IMR-90 (cell line): ENCODE results near the gene IGSF3. TPM values are rescaled to one million over a fixed set of nuclear protein-coding genes. Genes with fewer than 3 reads are reported as not detected.
"Not testable (repeated sequence)": the region's sequence is repeated elsewhere in the genome, so short reads cannot be mapped to it uniquely, and the experiment has no call there.

Experiments
- ATAC-seq: fragments of 200-7000 bp; cut with Tn5 transposase; 2 replicates; pipeline ENCODE4 v1.9.1; 2020; ENCODE audit warnings: low read depth, mild to moderate bottlenecking, moderate library complexity
- BruUV-seq: library from RNA; stranded (reverse); fragments of 400-500 nt; replicated peaks from 2 replicates; lab custom pipeline; 2021; lab: Mats Ljungman, UMichigan
- CTCF ChIA-PET: fragments of 300-600 bp; formaldehyde crosslinking; extraction: SDS; loops from one replicate; lab custom pipeline; 2021; ENCODE audit warnings: antibody characterized with exemption; lab: Yijun Ruan, JAX
- POLR2A ChIA-PET: fragments of 300-600 bp; sonication (Branson Sonifier 250); formaldehyde crosslinking; loops from one replicate; lab custom pipeline; 2022; ENCODE audit warnings: antibody characterized with exemption; ENCODE audit not compliant: unreplicated experiment; lab: Charles Lee
- DNase-seq: peaks from one replicate; pipeline ENCODE4 v3.0.0; 2013
- H2AFZ ChIP-seq: replicated peaks from 2 replicates; pipeline ENCODE3; 2013; ENCODE audit warnings: low read length, mild to moderate bottlenecking; ENCODE audit not compliant: poor library complexity
- H2AK5ac ChIP-seq: 2 replicates; pipeline ENCODE4 v1.6.1; 2013; ENCODE audit warnings: low read depth, low read length, inconsistent platforms
- H2AK9ac ChIP-seq: replicated peaks from 2 replicates; pipeline ENCODE3; 2013; ENCODE audit warnings: mild to moderate bottlenecking, low read depth, low read length, moderate library complexity; ENCODE audit not compliant: poor library complexity
- H2BK120ac ChIP-seq: 2 replicates; pipeline ENCODE4 v1.6.1; 2013; ENCODE audit warnings: low read depth, low read length, inconsistent platforms
- H2BK15ac ChIP-seq: 3 replicates; pipeline ENCODE4 v1.6.1; 2013; ENCODE audit warnings: low read depth, low read length, inconsistent platforms
- H2BK20ac ChIP-seq: 2 replicates; pipeline ENCODE4 v1.6.1; 2013; ENCODE audit warnings: low read depth, mild to moderate bottlenecking, inconsistent platforms, low read length, moderate library complexity
- H2BK5ac ChIP-seq: 2 replicates; pipeline ENCODE4 v1.6.1; 2013; ENCODE audit warnings: mild to moderate bottlenecking, low read depth, low read length, inconsistent platforms; ENCODE audit not compliant: poor library complexity, severe bottlenecking
- H3K14ac ChIP-seq: replicated peaks from 2 replicates; pipeline ENCODE4 v1.6.1; 2013; ENCODE audit warnings: low read depth, low read length, inconsistent platforms
- H3K18ac ChIP-seq: 2 replicates; pipeline ENCODE4 v1.6.1; 2013; ENCODE audit warnings: low read depth, low read length, control low read depth
- H3K23ac ChIP-seq: 2 replicates; pipeline ENCODE4 v1.6.1; 2013; ENCODE audit warnings: low read depth, low read length, inconsistent platforms
- H3K27ac ChIP-seq: 2 replicates; pipeline ENCODE4 v1.5.1; 2013; ENCODE audit warnings: mild to moderate bottlenecking, control low read depth, low read length; ENCODE audit not compliant: insufficient read depth
- H3K27me3 ChIP-seq: 2 replicates; pipeline ENCODE4 v1.6.1; 2013; ENCODE audit warnings: low read length; ENCODE audit not compliant: control insufficient read depth, insufficient read depth
- H3K36me3 ChIP-seq: 2 replicates; pipeline ENCODE4 v1.6.1; 2013; ENCODE audit warnings: low read length, mixed read lengths; ENCODE audit not compliant: control insufficient read depth, insufficient read depth
- H3K4ac ChIP-seq: 2 replicates; pipeline ENCODE4 v1.6.1; 2013; ENCODE audit warnings: low read depth, low read length, inconsistent platforms
- H3K4me1 ChIP-seq: 2 replicates; pipeline ENCODE4 v1.6.1; 2013; ENCODE audit warnings: low read length, mixed read lengths; ENCODE audit not compliant: control insufficient read depth, insufficient read depth
- H3K4me2 ChIP-seq: 2 replicates; pipeline ENCODE4 v1.6.1; 2013; ENCODE audit warnings: low read depth, mild to moderate bottlenecking, control low read depth, low read length, moderate library complexity
- H3K4me3 ChIP-seq: 2 replicates; pipeline ENCODE4 v1.5.1; 2013; ENCODE audit warnings: low read depth, mild to moderate bottlenecking, control low read depth, low read length, moderate library complexity; ENCODE audit not compliant: insufficient read depth
- H3K56ac ChIP-seq: 2 replicates; pipeline ENCODE4 v1.6.1; 2013; ENCODE audit warnings: low read length, inconsistent platforms; ENCODE audit not compliant: insufficient read depth; ENCODE audit errors: extremely low read depth
- H3K79me1 ChIP-seq, 2 experiments: 2 replicates each; pipeline ENCODE4 v1.6.1; 2013; ENCODE audit warnings: low read length in 2 of 2, inconsistent platforms in 1 of 2, low read depth in 1 of 2
- H3K9ac ChIP-seq: 2 replicates; pipeline ENCODE4 v1.6.1; 2013; ENCODE audit warnings: low read depth, low read length, control low read depth
- H3K9me1 ChIP-seq: 2 replicates; pipeline ENCODE4 v1.6.1; 2013; ENCODE audit warnings: low read length, inconsistent platforms; ENCODE audit not compliant: insufficient read depth
- H3K9me3 ChIP-seq: 2 replicates; pipeline ENCODE4 v1.6.1; 2013; ENCODE audit warnings: low read length; ENCODE audit not compliant: control insufficient read depth, insufficient read depth
- H4K20me1 ChIP-seq: 2 replicates; pipeline ENCODE4 v1.6.1; 2013; ENCODE audit warnings: low read length, inconsistent platforms; ENCODE audit not compliant: insufficient read depth
- H4K5ac ChIP-seq: 2 replicates; pipeline ENCODE4 v1.6.1; 2013; ENCODE audit warnings: mild to moderate bottlenecking, low read depth, low read length, control low read depth
- H4K8ac ChIP-seq, 2 experiments: 2 replicates each; pipeline ENCODE4 v1.6.1; 2013; ENCODE audit warnings: low read depth in 2 of 2, low read length in 2 of 2, control low read depth in 1 of 2, inconsistent platforms in 1 of 2
- H4K91ac ChIP-seq: 2 replicates; pipeline ENCODE4 v1.6.1; 2013; ENCODE audit warnings: low read depth, low read length, inconsistent platforms; ENCODE audit not compliant: insufficient read depth
- USF2 ChIP-seq: fragments of 150-350 bp; IDR thresholded peaks from 2 replicates; pipeline ENCODE4 v1.6.1; 2017; ENCODE audit warnings: mild to moderate bottlenecking, antibody characterized with exemption, low read length, low read depth
- WGBS, 2 experiments: methylation state at CpG; one replicate each; pipeline versions ENCODE4 v1.1.5 to v1.1.7; 2013; ENCODE audit warnings: missing lambda C conversion rate in 2 of 2; ENCODE audit not compliant: insufficient read length in 1 of 2; ENCODE audit errors: extremely low coverage in 2 of 2; 5-methylcytosine and 5-hydroxymethylcytosine counted together
- dilution Hi-C: fragments of 300-500 bp; cut with HindIII; formaldehyde crosslinking; loops from one replicate; pipeline ENCODE4 v1.14.3; 2018; ENCODE audit warnings: low sequenced_read_pairs; ENCODE audit not compliant: unreplicated experiment
- in situ Hi-C: fragments of 300-500 bp; cut with MboI; formaldehyde crosslinking; loops from 3 replicates; pipeline ENCODE4 v1.14.3; 2019; ENCODE audit warnings: low sequenced_read_pairs, inconsistent platforms, mixed read lengths
- intact Hi-C: fragments of 100-400 bp; cut with micrococcal nuclease; formaldehyde crosslinking; loops from 2 replicates; pipeline ENCODE4 v1.10.0; 2022
- polyA plus RNA-seq, 3 experiments: library from polyadenylated mRNA; depleted of rRNA; stranded (reverse); fragments of >200 nt; gene quantifications; 2 replicates each; pipeline ENCODE4 v1.2.3, GENCODE V29; 2012; ENCODE audit warnings: low replicate concordance in 1 of 3
- total RNA-seq: library from RNA; depleted of rRNA; stranded (reverse); fragments of >200 nt; gene quantifications from 2 replicates; pipeline ENCODE4 v1.2.3, GENCODE V29; 2012

Gene IGSF3
- total and polyA plus RNA-seq, 2 of the 4 experiments (the other 2 are of a cell fraction) = under 0.01 to 0.02 TPM

GRCh38 chr1:116591006-116591950 is 76.3 kb downstream of the IGSF3 start:
- H2AK5ac ChIP-seq, H3K4me1 ChIP-seq, H4K5ac ChIP-seq, BruUV-seq, H2BK120ac ChIP-seq, POLR2A ChIA-PET, H3K23ac ChIP-seq, H4K20me1 ChIP-seq, H2BK20ac ChIP-seq, CTCF ChIA-PET, in situ Hi-C loops, H2AK9ac ChIP-seq, ATAC-seq, H2BK5ac ChIP-seq, H3K4me2 ChIP-seq, H2AFZ ChIP-seq, H3K56ac ChIP-seq, H3K14ac ChIP-seq, intact Hi-C loops, H2BK15ac ChIP-seq, H3K79me1 ChIP-seq, H3K36me3 ChIP-seq, H3K9me1 ChIP-seq, H3K9me3 ChIP-seq, H3K4ac ChIP-seq, H3K4me3 ChIP-seq, H3K18ac ChIP-seq, H4K91ac ChIP-seq, H3K9ac ChIP-seq, H3K27ac ChIP-seq, H4K8ac ChIP-seq, H3K27me3 ChIP-seq, dilution Hi-C loops: not testable (repeated sequence)
- peak; percentile 10 for DNase-seq
- WGBS, 2 experiments = no CpG with 5 or more reads among the region's 10 CpGs
- peak; percentile 27; the same call in 1 of the 2 replicates for TF ChIP-seq USF2

- H2BK120ac ChIP-seq, H3K23ac ChIP-seq, H3K36me3 ChIP-seq, H3K4ac ChIP-seq, H3K79me1 ChIP-seq, H2BK5ac ChIP-seq, intact Hi-C loops, H2AK9ac ChIP-seq, H4K5ac ChIP-seq, H2AFZ ChIP-seq, ATAC-seq, H3K4me1 ChIP-seq, H2BK20ac ChIP-seq, H3K27ac ChIP-seq, CTCF ChIA-PET, H4K8ac ChIP-seq, H2AK5ac ChIP-seq, in situ Hi-C loops, H3K56ac ChIP-seq, DNase-seq, H3K9me3 ChIP-seq, H4K20me1 ChIP-seq, BruUV-seq, POLR2A ChIA-PET, H3K9ac ChIP-seq, H2BK15ac ChIP-seq, H3K14ac ChIP-seq, H4K91ac ChIP-seq, H3K27me3 ChIP-seq, H3K4me2 ChIP-seq, H3K18ac ChIP-seq, dilution Hi-C loops, H3K9me1 ChIP-seq, H3K4me3 ChIP-seq: not testable (repeated sequence)
- no CpG with 5 or more reads among the region's 6 CpGs for WGBS, 2 experiments
Measured at GRCh38 chr1:116590359-116591005, 77.1 kb downstream of the IGSF3 start.
